ENCODE measurements around the gene NFIX. TPM values are rescaled to one million over a fixed set of nuclear protein-coding genes. Genes with fewer than 3 reads are reported as not detected.

NFIX gene
- polyA plus RNA-seq, 1 donor (not counting 4 experiments of a cell fraction or from before 2014, with no cell fraction given): 5.2 TPM

DNA sequence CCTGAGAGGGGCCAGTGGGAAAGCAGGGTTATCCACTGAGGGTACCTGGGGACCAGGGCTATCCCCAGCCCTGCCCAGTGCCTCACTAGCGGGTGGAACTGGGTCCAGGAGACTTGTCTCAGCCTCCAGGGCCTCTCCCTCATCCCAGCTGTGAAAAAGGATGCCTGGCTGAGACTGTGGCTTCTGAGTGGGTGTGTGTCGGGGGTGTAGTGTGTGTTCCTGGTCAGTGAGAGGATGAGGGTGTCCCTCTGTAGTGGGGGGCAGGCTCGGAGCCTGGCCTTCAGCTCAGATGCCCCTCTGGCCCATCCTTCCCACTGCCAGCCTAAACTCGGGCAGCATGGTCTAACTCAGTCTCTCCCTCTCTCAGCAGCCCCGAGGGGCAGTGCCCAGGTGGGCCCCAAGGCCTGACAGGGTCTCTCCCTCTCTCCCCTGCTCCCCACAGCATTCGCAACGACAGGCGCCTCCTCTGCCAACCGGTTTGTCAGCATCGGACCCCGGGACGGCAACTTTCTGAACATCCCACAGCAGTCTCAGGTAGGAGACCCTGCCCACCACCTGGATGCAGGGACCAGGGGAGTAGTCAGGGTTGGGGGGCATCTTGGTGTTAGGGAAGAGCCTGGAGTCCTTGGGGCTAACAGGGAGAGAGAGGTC lies 94.7 kb downstream of the NFIX start:
- Histone ChIP-seq H3K9me1 (ENCODE audit: control insufficient read depth, extremely low read depth, insufficient read depth, low read length) (no peaks in the 10 kb centered on the region), H4K20me1 (ENCODE audit: control insufficient read depth, extremely low read depth, insufficient read depth, low read length) (no peaks in the 10 kb centered on the region), H3K9me3 (ENCODE audit: control insufficient read depth, low read depth, low read length) (no peaks in the 10 kb centered on the region), H3K4me2 (ENCODE audit: control insufficient read depth, extremely low read depth, insufficient read depth, low read depth, low read length) (no peak overlapping the region), H3K27ac (ENCODE audit: control insufficient read depth, insufficient read depth, low read length) (no peak overlapping the region), H3K4me1 (ENCODE audit: control insufficient read depth, extremely low read depth, insufficient read depth, low read length) (no peaks in the 10 kb centered on the region), H3K79me2 (ENCODE audit: control insufficient read depth, insufficient read depth, low read length) (no peaks in the 10 kb centered on the region), H3K9ac (ENCODE audit: control insufficient read depth, extremely low read depth, insufficient read depth, low read length) (no peak overlapping the region), H2AFZ (ENCODE audit: control insufficient read depth, low read length) (no peak overlapping the region), H3K27me3 (ENCODE audit: control insufficient read depth, extremely low read depth, insufficient read depth, low read length) (no peaks in the 10 kb centered on the region), H3K4me3 (ENCODE audit: control insufficient read depth in 2 of 3, extremely low read depth in 1 of 3, insufficient read depth in 2 of 3, low read depth in 1 of 3, low read length in 3 of 3) (no peak overlapping the region), H3K36me3 (ENCODE audit: control insufficient read depth in 2 of 2, extremely low read depth in 1 of 2, insufficient read depth in 2 of 2, low read length in 2 of 2) (peaks cover 4 to 6% of the 10 kb centered on the region in 2 experiments)
- no peak for TF ChIP-seq EZH2 (IDR thresholded peaks at IDR 0.05; ENCODE audit: low read length)
- dilution Hi-C loops (cut with MboI; ENCODE audit: extremely low pct_ligation_motif_present, low sequenced_read_pairs): no loop called here
- FAIRE-seq (no peak), DNase-seq (ENCODE audit: low read depth, low spot score) (no peak)

DNA sequence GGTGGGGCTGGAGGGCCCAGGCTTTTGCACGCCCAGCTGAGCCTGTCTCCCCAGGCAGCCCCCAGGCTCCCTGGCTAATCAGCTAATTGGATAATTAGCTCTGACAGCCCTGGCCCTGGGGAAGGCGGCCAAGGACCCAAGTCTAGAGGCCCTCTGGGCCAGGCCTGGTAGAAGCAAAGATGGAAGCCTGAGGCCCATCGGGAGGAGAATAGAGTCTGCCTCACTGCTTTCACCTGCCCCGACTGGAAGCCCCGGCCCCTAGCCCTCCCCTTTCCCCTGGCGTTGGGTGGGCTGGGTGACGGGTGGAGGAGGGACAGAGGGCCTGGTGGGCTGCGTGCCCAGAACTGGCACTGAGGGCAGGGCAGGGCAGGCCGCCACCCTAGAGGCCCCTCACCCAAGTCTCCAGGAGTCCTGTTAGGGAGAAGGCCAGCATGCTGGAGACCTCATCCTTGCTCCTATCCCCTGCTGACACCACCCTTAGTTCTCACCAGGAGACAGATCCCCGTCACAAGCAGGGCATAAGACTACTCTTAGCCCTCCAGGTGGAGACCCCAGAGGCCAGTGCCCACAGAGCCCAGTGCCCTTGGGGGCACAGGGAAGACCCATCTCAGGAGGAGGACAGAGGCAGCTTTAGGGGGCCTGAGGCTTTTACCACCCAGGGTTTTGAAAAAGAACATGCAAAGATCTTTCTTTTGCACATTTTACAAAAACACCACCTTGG lies 95.4 kb downstream of the NFIX start:
- no peaks in the 10 kb centered on the region for H3K9me1 ChIP-seq (ENCODE audit: control insufficient read depth, extremely low read depth, insufficient read depth, low read length)
- H3K4me3 ChIP-seq (ENCODE audit: control insufficient read depth in 2 of 3, extremely low read depth in 1 of 3, insufficient read depth in 2 of 3, low read depth in 1 of 3, low read length in 3 of 3): no peak overlapping the region
- H3K9ac ChIP-seq (ENCODE audit: control insufficient read depth, extremely low read depth, insufficient read depth, low read length): no peak overlapping the region
- DNase-seq (ENCODE audit: low read depth, low spot score) (no peak), FAIRE-seq (no peak)
- H3K9me3 ChIP-seq (ENCODE audit: control insufficient read depth, low read depth, low read length): no peaks in the 10 kb centered on the region
- H3K36me3 ChIP-seq (ENCODE audit: control insufficient read depth in 2 of 2, extremely low read depth in 1 of 2, insufficient read depth in 2 of 2, low read length in 2 of 2): peaks cover 2 to 4% of the 10 kb centered on the region in 2 experiments
- dilution Hi-C loops (cut with MboI; ENCODE audit: extremely low pct_ligation_motif_present, low sequenced_read_pairs): no loop called here
- no peaks in the 10 kb centered on the region for H4K20me1 ChIP-seq (ENCODE audit: control insufficient read depth, extremely low read depth, insufficient read depth, low read length)
- no peak overlapping the region for H3K4me2 ChIP-seq (ENCODE audit: control insufficient read depth, extremely low read depth, insufficient read depth, low read depth, low read length)
- H3K79me2 ChIP-seq (ENCODE audit: control insufficient read depth, insufficient read depth, low read length): no peaks in the 10 kb centered on the region
- no peak overlapping the region for H3K27ac ChIP-seq (ENCODE audit: control insufficient read depth, insufficient read depth, low read length)
- no peaks in the 10 kb centered on the region for H3K4me1 ChIP-seq (ENCODE audit: control insufficient read depth, extremely low read depth, insufficient read depth, low read length)
- no peaks in the 10 kb centered on the region for H3K27me3 ChIP-seq (ENCODE audit: control insufficient read depth, extremely low read depth, insufficient read depth, low read length)
- no peak overlapping the region for H2AFZ ChIP-seq (ENCODE audit: control insufficient read depth, low read length)
- no peak for TF ChIP-seq EZH2 (IDR thresholded peaks at IDR 0.05; ENCODE audit: low read length)
- TF ChIP-seq, protein P1, sequence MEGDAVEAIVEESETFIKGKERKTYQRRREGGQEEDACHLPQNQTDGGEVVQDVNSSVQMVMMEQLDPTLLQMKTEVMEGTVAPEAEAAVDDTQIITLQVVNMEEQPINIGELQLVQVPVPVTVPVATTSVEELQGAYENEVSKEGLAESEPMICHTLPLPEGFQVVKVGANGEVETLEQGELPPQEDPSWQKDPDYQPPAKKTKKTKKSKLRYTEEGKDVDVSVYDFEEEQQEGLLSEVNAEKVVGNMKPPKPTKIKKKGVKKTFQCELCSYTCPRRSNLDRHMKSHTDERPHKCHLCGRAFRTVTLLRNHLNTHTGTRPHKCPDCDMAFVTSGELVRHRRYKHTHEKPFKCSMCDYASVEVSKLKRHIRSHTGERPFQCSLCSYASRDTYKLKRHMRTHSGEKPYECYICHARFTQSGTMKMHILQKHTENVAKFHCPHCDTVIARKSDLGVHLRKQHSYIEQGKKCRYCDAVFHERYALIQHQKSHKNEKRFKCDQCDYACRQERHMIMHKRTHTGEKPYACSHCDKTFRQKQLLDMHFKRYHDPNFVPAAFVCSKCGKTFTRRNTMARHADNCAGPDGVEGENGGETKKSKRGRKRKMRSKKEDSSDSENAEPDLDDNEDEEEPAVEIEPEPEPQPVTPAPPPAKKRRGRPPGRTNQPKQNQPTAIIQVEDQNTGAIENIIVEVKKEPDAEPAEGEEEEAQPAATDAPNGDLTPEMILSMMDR (optimal IDR thresholded peaks at IDR 0.05 in 1 of 3, IDR thresholded peaks at IDR 0.05 in 1 of 3, conservative IDR thresholded peaks at IDR 0.05 in 1 of 3; ENCODE audit: extremely low read depth in 1 of 3, insufficient read depth in 2 of 3, low read length in 3 of 3): no peak
